ENCODE data around the gene GAPDHS.

The GAPDHS gene

GRCh38 chr19:35562776-35563175, 29.5 kb downstream of the GAPDHS start:
- no peak for TF ChIP-seq ZNF274 (IDR thresholded peaks at IDR 0.05; ENCODE audit: low read depth, low read length)
- no peak overlapping the region for H3K4me3 ChIP-seq (ENCODE audit: low read length)

- no peak within 1 kb of the TSS for H3K4me3 ChIP-seq (ENCODE audit: low read length)
- no peak for TF ChIP-seq ZNF274 (IDR thresholded peaks at IDR 0.05; ENCODE audit: low read depth, low read length)
Observed at GRCh38 chr19:35563207-35563829, 30.1 kb downstream of the GAPDHS start, which contains the start of gene ATP4A. Gene ATP4A (minus strand): TSS chr19:35563658. CDS start chr19:35563629, 29 bp downstream.

- TF ChIP-seq ZNF274 (IDR thresholded peaks at IDR 0.05; ENCODE audit: low read depth, low read length), result no peak
- no peak overlapping the region for H3K4me3 ChIP-seq (ENCODE audit: low read length)
Observed at GRCh38 chr19:35565016-35565856, 32.0 kb downstream of the GAPDHS start.

- TF ChIP-seq ZNF274 (IDR thresholded peaks at IDR 0.05; ENCODE audit: low read depth, low read length), result no peak
- no peak overlapping the region for H3K4me3 ChIP-seq (ENCODE audit: low read length)
Observed at GRCh38 chr19:35566738-35567137, 33.5 kb downstream of the GAPDHS start.

- no peak for TF ChIP-seq ZNF274 (IDR thresholded peaks at IDR 0.05; ENCODE audit: low read depth, low read length)
Observed at GRCh38 chr19:35569281-35569781, 36.1 kb downstream of the GAPDHS start.

GRCh38 chr19:35571406-35571965, 38.2 kb downstream of the GAPDHS start:
- no peak overlapping the region for H3K4me3 ChIP-seq (ENCODE audit: low read length)
- TF ChIP-seq ZNF274 (IDR thresholded peaks at IDR 0.05; ENCODE audit: low read depth, low read length), result no peak

More at GRCh38 chr19:35569281-35569781, 36.1 kb downstream of the GAPDHS start:
- H3K4me3 ChIP-seq (ENCODE audit: low read length), result no peak overlapping the region

- no peak for TF ChIP-seq ZNF274 (IDR thresholded peaks at IDR 0.05; ENCODE audit: low read depth, low read length)
- no peak overlapping the region for H3K4me3 ChIP-seq (ENCODE audit: low read length)
Observed at GRCh38 chr19:35577918-35578317, 44.7 kb downstream of the GAPDHS start.

GRCh38 chr19:35578707-35579106, 45.5 kb downstream of the GAPDHS start:
- TF ChIP-seq ZNF274 (IDR thresholded peaks at IDR 0.05; ENCODE audit: low read depth, low read length), result no peak
- no peak overlapping the region for H3K4me3 ChIP-seq (ENCODE audit: low read length)

GRCh38 chr19:35582760-35583159, 49.5 kb downstream of the GAPDHS start:
- no peak for TF ChIP-seq ZNF274 (IDR thresholded peaks at IDR 0.05; ENCODE audit: low read depth, low read length)
- no peak overlapping the region for H3K4me3 ChIP-seq (ENCODE audit: low read length)

GRCh38 chr19:35585848-35586247, 52.6 kb downstream of the GAPDHS start, which contains the start of gene PMIS2:
Gene PMIS2 (plus strand): TSS chr19:35586173. CDS start chr19:35586260, 87 bp downstream.
- no peak within 1 kb of the TSS for H3K4me3 ChIP-seq (ENCODE audit: low read length)
- TF ChIP-seq ZNF274 (IDR thresholded peaks at IDR 0.05; ENCODE audit: low read depth, low read length), result no peak

GRCh38 chr19:35587321-35587720, 54.1 kb downstream of the GAPDHS start:
- no peak overlapping the region for H3K4me3 ChIP-seq (ENCODE audit: low read length)
- TF ChIP-seq ZNF274 (IDR thresholded peaks at IDR 0.05; ENCODE audit: low read depth, low read length), result no peak

GRCh38 chr19:35590875-35591274, 57.6 kb downstream of the GAPDHS start:
- no peak overlapping the region for H3K4me3 ChIP-seq (ENCODE audit: low read length)
- no peak for TF ChIP-seq ZNF274 (IDR thresholded peaks at IDR 0.05; ENCODE audit: low read depth, low read length)

- H3K4me3 ChIP-seq (ENCODE audit: low read length), result no peak overlapping the region
- no peak for TF ChIP-seq ZNF274 (IDR thresholded peaks at IDR 0.05; ENCODE audit: low read depth, low read length)
Observed at GRCh38 chr19:35592226-35592625, 59.0 kb downstream of the GAPDHS start.

Data from GM08714 (cell line).